ENCODE results near the gene PHTF1. TPM values are rescaled to one million over a fixed set of nuclear protein-coding genes. Genes with fewer than 3 reads are reported as not detected.
"Not testable (repeated sequence)": the region's sequence is repeated elsewhere in the genome, so short reads cannot be mapped to it uniquely, and the experiment has no call there.

Gene PHTF1
- total RNA-seq, 2 donors from 2014 or later: 14.7 to 17.9 TPM

GRCh38 chr1:113734357-113735055 lies 24.8 kb downstream of the PHTF1 start:
- H3K9me3 ChIP-seq (ENCODE audit: control insufficient read depth, low read length, poor library complexity, severe bottlenecking): no peaks in the 10 kb centered on the region
- Mint-ChIP-seq H3K4me1 (peaks cover 5% of the 10 kb centered on the region), H3K36me3 (ENCODE audit: low read depth) (peaks cover 11% of the 10 kb centered on the region), H3K4me3 (no peak overlapping the region), H3K27ac (no peak overlapping the region), H3K27me3 (no peaks in the 10 kb centered on the region)
- DNase-seq (no peak), ATAC-seq (no peak)

GRCh38 chr1:113732802-113733201 lies 26.5 kb downstream of the PHTF1 start:
- DNase-seq: no peak
- no peak for ATAC-seq
- H3K9me3 ChIP-seq (ENCODE audit: control insufficient read depth, low read length, poor library complexity, severe bottlenecking): no peaks in the 10 kb centered on the region
- Mint-ChIP-seq H3K27me3 (no peaks in the 10 kb centered on the region), H3K4me3 (no peak overlapping the region), H3K27ac (no peak overlapping the region), H3K36me3 (ENCODE audit: low read depth) (peaks cover 11% of the 10 kb centered on the region), H3K4me1 (peaks cover 5% of the 10 kb centered on the region)

GRCh38 chr1:113721010-113721409 lies 38.3 kb downstream of the PHTF1 start:
- no peak for DNase-seq

GRCh38 chr1:113718621-113719020 lies 40.7 kb downstream of the PHTF1 start:
- not testable (repeated sequence) for H3K4me1 Mint-ChIP-seq; H3K27me3 Mint-ChIP-seq; H3K9me3 ChIP-seq (ENCODE audit: control insufficient read depth, low read length, poor library complexity, severe bottlenecking); ATAC-seq; H3K4me3 Mint-ChIP-seq; H3K27ac Mint-ChIP-seq; DNase-seq
- H3K36me3 Mint-ChIP-seq (ENCODE audit: low read depth): peaks cover 23% of the 10 kb centered on the region

More at GRCh38 chr1:113721010-113721409, 38.3 kb downstream of the PHTF1 start:
- ATAC-seq: no peak
- H3K9me3 ChIP-seq (ENCODE audit: control insufficient read depth, low read length, poor library complexity, severe bottlenecking): no peaks in the 10 kb centered on the region
- Mint-ChIP-seq H3K27ac (no peak overlapping the region), H3K4me1 (peaks cover under 1% of the 10 kb centered on the region), H3K36me3 (ENCODE audit: low read depth) (peaks cover 19% of the 10 kb centered on the region), H3K4me3 (no peak overlapping the region), H3K27me3 (no peaks in the 10 kb centered on the region)

GRCh38 chr1:113717506-113717905 lies 41.8 kb downstream of the PHTF1 start:
- H3K9me3 ChIP-seq (ENCODE audit: control insufficient read depth, low read length, poor library complexity, severe bottlenecking); H3K4me1 Mint-ChIP-seq; H3K27me3 Mint-ChIP-seq; H3K4me3 Mint-ChIP-seq; DNase-seq; H3K27ac Mint-ChIP-seq; ATAC-seq: not testable (repeated sequence)
- peaks cover 23% of the 10 kb centered on the region for H3K36me3 Mint-ChIP-seq (ENCODE audit: low read depth)

- Mint-ChIP-seq H3K4me1 (peaks cover 9% of the 10 kb centered on the region), H3K36me3 (ENCODE audit: low read depth) (peaks cover 27% of the 10 kb centered on the region), H3K27me3 (no peaks in the 10 kb centered on the region), H3K4me3 (no peak overlapping the region), H3K27ac (no peak overlapping the region)
- no peak for ATAC-seq
- H3K9me3 ChIP-seq (ENCODE audit: control insufficient read depth, low read length, poor library complexity, severe bottlenecking): no peaks in the 10 kb centered on the region
- DNase-seq: no peak
Observed at GRCh38 chr1:113714606-113715269, 44.5 kb downstream of the PHTF1 start.

GRCh38 chr1:113701429-113701828 lies 57.9 kb downstream of the PHTF1 start:
- peak overlapping the region; percentile 81 for H3K27ac Mint-ChIP-seq
- no peak for DNase-seq

GRCh38 chr1:113694910-113695309 lies 64.4 kb downstream of the PHTF1 start:
- H3K27me3 Mint-ChIP-seq: no peaks in the 10 kb centered on the region
- no peak for DNase-seq
- H3K4me3 Mint-ChIP-seq: no peak overlapping the region
- H3K9me3 ChIP-seq (ENCODE audit: control insufficient read depth, low read length, poor library complexity, severe bottlenecking): no peaks in the 10 kb centered on the region
- no peak overlapping the region for H3K27ac Mint-ChIP-seq
- no peaks in the 10 kb centered on the region for H3K4me1 Mint-ChIP-seq
- no peak for ATAC-seq
- peaks cover 4% of the 10 kb centered on the region for H3K36me3 Mint-ChIP-seq (ENCODE audit: low read depth)

More at GRCh38 chr1:113701429-113701828, 57.9 kb downstream of the PHTF1 start:
- Mint-ChIP-seq H3K36me3 (ENCODE audit: low read depth) (peaks cover 2% of the 10 kb centered on the region), H3K4me3 (peak overlapping the region; percentile 45), H3K4me1 (peaks cover 13% of the 10 kb centered on the region), H3K27me3 (no peaks in the 10 kb centered on the region)
- no peaks in the 10 kb centered on the region for H3K9me3 ChIP-seq (ENCODE audit: control insufficient read depth, low read length, poor library complexity, severe bottlenecking)
- no peak for ATAC-seq

- no peaks in the 10 kb centered on the region for H3K4me1 Mint-ChIP-seq
- H3K27ac Mint-ChIP-seq: no peak overlapping the region
- H3K4me3 Mint-ChIP-seq: no peak overlapping the region
- ATAC-seq (no peak), DNase-seq (no peak)
- no peaks in the 10 kb centered on the region for H3K9me3 ChIP-seq (ENCODE audit: control insufficient read depth, low read length, poor library complexity, severe bottlenecking)
- H3K36me3 Mint-ChIP-seq (ENCODE audit: low read depth): peaks cover 4% of the 10 kb centered on the region
- H3K27me3 Mint-ChIP-seq: no peaks in the 10 kb centered on the region
Observed at GRCh38 chr1:113692824-113693431, 66.4 kb downstream of the PHTF1 start.

- no peak overlapping the region for H3K4me3 Mint-ChIP-seq
- no peaks in the 10 kb centered on the region for H3K9me3 ChIP-seq (ENCODE audit: control insufficient read depth, low read length, poor library complexity, severe bottlenecking)
- peaks cover 4% of the 10 kb centered on the region for H3K36me3 Mint-ChIP-seq (ENCODE audit: low read depth)
- no peak for ATAC-seq
- H3K27ac Mint-ChIP-seq: no peak overlapping the region
- H3K27me3 Mint-ChIP-seq: no peaks in the 10 kb centered on the region
- no peaks in the 10 kb centered on the region for H3K4me1 Mint-ChIP-seq
- no peak for DNase-seq
Observed at GRCh38 chr1:113692342-113692741, 66.9 kb downstream of the PHTF1 start.

- H3K9me3 ChIP-seq (ENCODE audit: control insufficient read depth, low read length, poor library complexity, severe bottlenecking): no peaks in the 10 kb centered on the region
- Mint-ChIP-seq H3K4me3 (no peak overlapping the region), H3K27me3 (no peaks in the 10 kb centered on the region), H3K4me1 (no peaks in the 10 kb centered on the region), H3K27ac (no peak overlapping the region), H3K36me3 (ENCODE audit: low read depth) (peaks cover 4% of the 10 kb centered on the region)
- no peak for ATAC-seq
- no peak for DNase-seq
Observed at GRCh38 chr1:113691184-113691583, 68.1 kb downstream of the PHTF1 start.

GRCh38 chr1:113686891-113687618 lies 72.2 kb downstream of the PHTF1 start:
- no peak for ATAC-seq
- DNase-seq: no peak
- peaks cover 9% of the 10 kb centered on the region for H3K36me3 Mint-ChIP-seq (ENCODE audit: low read depth)
- no peaks in the 10 kb centered on the region for H3K9me3 ChIP-seq (ENCODE audit: control insufficient read depth, low read length, poor library complexity, severe bottlenecking)
- peaks cover 2% of the 10 kb centered on the region for H3K4me1 Mint-ChIP-seq
- H3K27ac Mint-ChIP-seq: no peak overlapping the region
- H3K27me3 Mint-ChIP-seq: no peaks in the 10 kb centered on the region
- H3K4me3 Mint-ChIP-seq: no peak overlapping the region

GRCh38 chr1:113684153-113684541 lies 75.1 kb downstream of the PHTF1 start:
- ATAC-seq: no peak
- Mint-ChIP-seq H3K36me3 (ENCODE audit: low read depth) (peaks cover 9% of the 10 kb centered on the region), H3K4me1 (peaks cover 4% of the 10 kb centered on the region), H3K27ac (no peak overlapping the region), H3K27me3 (no peaks in the 10 kb centered on the region), H3K4me3 (no peak overlapping the region)
- H3K9me3 ChIP-seq (ENCODE audit: control insufficient read depth, low read length, poor library complexity, severe bottlenecking): no peaks in the 10 kb centered on the region
- no peak for DNase-seq
